Measurements from ENCODE around the gene FZD10.

DNA sequence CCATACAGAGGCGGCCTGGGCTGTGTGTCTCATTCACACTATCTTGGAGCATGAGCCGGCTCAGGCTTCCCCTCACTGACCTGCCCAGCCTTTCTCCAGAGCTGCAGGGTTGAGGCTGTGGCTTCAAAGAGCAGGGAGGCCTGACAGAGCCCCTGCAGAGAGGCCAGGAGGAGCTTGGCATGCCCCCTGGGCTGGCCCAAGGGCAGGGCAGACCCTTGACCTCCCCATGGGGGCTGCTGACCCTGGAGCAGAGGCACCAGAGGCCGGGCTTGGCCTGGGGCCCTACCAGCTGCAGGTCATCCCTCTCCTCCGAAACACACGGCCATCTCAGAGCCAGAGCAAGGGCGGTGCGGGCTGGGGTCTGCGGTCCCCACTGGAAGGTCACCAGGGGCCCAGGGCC, 46.6 kb upstream of the FZD10 start:
- TF ChIP-seq, protein P1, sequence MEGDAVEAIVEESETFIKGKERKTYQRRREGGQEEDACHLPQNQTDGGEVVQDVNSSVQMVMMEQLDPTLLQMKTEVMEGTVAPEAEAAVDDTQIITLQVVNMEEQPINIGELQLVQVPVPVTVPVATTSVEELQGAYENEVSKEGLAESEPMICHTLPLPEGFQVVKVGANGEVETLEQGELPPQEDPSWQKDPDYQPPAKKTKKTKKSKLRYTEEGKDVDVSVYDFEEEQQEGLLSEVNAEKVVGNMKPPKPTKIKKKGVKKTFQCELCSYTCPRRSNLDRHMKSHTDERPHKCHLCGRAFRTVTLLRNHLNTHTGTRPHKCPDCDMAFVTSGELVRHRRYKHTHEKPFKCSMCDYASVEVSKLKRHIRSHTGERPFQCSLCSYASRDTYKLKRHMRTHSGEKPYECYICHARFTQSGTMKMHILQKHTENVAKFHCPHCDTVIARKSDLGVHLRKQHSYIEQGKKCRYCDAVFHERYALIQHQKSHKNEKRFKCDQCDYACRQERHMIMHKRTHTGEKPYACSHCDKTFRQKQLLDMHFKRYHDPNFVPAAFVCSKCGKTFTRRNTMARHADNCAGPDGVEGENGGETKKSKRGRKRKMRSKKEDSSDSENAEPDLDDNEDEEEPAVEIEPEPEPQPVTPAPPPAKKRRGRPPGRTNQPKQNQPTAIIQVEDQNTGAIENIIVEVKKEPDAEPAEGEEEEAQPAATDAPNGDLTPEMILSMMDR (IDR thresholded peaks at IDR 0.05; ENCODE audit: low read length), result no peak
- TF ChIP-seq EZH2phosphoT487 (IDR thresholded peaks at IDR 0.05; ENCODE audit: low read length) (no peak), EZH2 (optimal IDR thresholded peaks at IDR 0.05; ENCODE audit: low read depth, low read length) (no peak)

Data from MM.1S (cell line).